Activated CD4-positive, alpha-beta T cell treated with anti-CD3 and anti-CD28 coated beads, Interleukin-10, Interleukin-2, amounts not matched to agents 100 ng/mL and 50 ng/mL, durations not matched to agents 16 hours and 8 hours (primary cell): ENCODE data around the gene GPC6.

Experiments
- DNase-seq: peaks from one replicate; pipeline ENCODE4 v3.0.0-alpha.2; 2020

The GPC6 gene

DNA sequence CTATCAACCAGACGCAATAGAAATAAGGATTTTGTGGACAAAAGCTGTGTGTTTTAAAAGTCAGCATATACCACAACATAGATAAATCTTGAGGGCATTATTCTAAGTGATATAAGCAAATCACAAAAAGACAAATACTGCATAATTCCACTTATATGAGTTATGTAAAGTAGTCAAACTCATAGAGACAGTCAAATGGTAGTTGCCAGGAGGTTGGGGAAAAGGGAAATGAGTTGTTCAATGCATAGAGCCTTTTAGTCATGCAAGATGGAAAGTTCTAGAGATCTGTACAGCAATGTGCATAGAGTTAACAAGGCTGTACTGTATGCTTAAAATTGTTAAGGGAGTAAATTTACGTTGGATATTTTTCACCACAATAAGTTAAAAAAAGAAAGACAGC, 1008.1 kb downstream of the GPC6 start:
- no peak for DNase-seq

DNA sequence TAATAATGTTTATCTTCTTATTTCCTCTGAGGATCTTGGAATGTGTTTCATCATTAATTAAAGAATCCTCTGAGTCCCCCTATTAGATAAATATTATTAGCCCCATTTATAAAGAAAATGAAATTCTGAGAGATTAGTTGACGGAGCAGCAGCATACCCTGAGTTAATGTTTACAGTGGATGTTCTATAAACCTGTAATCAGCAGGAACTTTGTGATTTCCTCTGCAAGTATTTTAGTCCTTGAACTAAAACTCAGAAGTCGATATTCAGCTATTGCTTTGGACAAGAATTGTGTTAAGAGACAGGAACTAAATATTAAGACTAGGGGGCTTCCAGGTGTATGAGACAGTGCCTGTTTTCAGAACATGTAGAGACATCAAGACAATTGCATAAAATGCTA, 1009.5 kb downstream of the GPC6 start:
- no peak for DNase-seq

DNA sequence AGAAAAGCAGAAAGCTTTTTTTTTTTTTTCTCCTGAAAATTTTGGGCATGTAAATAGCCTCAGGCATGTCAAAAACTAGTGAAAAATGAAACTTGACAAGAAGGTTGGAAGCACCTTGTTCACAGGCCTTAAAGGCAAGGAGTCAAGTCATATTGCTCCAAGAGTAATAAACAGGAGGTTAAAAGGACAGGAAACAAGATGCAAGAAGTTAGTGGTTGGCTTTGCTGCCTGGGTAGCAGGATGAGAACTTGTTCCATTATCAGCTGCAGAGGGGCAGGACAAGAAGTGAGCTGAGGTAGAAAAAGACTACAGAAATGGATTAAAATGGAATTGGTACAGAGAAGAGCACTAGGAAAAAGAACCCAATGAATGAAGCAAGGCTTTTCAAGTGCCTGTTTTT, 1010.3 kb downstream of the GPC6 start:
- peak; percentile 35 for DNase-seq

DNA sequence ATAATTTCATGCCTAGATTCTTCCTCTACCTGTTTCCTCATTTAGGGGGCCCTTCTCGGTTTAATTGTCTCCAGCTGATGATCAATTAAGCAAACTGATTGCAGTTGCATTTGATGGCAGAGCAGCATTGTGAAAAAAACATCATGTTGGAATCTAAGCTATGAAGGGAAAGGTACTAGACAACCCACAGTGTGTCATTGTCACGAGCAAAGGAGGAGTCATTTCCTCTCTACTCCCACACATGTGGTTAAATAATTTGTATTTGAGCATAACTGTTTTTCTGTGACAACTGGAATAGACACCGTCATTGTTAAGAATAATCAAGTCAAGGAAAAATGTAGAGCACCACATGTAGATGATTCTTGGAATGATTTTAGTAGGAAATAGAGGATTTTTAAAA, 1012.5 kb downstream of the GPC6 start:
- peak; percentile 47 for DNase-seq

DNA sequence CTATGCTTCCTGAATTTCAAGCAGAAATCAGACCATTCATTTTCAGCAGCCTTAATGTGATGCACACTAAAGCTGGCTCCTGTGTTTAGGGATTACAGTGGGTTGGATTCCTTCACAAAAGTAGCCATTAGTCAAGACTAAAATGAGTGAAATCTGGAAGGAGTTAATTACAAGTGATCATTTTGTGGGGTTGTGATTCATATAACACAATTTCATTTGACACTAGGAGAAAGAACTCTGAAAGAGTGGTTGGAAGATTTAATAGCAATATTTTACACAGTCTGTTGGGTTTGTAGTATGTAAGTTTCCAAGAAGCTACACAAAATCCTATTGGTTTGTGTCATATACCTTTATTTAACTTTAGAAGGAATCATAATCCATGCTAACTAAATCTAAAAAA, 1015.9 kb downstream of the GPC6 start:
- DNase-seq, result no peak

DNA sequence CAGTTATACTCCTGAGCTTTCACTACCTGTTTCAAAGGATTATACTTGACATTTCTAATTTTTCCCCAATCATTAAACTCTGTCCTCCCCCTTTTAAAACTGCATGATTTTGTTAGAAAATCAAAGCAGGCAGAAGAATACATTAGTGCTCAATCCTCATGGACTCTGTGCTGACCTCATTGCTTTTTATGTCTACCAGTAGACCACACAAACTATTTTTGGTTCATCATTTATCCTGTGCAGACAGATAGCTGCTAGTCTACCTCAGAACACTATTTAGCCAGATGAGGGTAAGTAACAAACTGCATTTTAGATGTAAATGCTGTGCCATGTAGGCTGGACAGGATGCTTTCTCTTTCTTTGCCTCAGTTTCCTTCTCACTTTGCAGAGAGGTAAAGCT, 1016.9 kb downstream of the GPC6 start:
- DNase-seq, result no peak

DNA sequence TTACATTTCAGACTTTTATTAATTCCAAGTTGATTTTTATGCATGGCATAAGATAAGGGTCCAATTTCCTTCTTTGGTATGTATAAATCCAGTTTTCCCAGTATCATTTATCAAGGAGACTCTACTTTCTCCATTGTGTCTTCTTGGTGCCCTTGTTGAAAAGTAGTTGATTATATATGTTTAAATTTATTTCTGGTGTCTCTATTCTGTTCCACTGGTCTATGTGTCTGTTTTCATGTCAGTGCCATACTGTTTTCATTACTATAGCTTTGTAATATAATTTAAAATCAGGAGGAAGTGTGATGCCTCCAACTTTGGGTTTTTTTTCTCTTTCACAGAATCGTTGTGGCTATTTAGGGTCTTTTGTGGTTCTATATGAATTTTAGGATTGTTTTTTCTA, 1019.9 kb downstream of the GPC6 start:
- no peak for DNase-seq

DNA sequence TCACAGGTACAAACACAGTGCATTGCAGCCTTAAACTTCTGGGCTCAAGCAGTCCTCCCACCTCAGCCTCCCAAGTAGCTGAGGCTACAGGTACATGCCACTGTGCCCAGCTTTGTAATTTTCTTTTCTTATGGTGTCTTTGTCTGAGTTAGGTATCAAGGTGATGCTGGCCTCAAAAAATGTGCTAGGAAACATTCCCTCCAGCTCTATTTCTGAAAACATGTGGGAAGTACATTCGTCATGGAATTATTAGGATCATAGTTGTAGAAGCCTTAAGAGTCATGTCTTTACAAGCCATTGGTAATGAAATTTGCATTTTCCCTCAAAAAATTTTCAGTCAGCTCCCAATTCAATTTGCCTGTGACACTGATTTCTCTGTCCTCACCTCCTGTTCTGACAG, 1021.3 kb downstream of the GPC6 start:
- no peak for DNase-seq

DNA sequence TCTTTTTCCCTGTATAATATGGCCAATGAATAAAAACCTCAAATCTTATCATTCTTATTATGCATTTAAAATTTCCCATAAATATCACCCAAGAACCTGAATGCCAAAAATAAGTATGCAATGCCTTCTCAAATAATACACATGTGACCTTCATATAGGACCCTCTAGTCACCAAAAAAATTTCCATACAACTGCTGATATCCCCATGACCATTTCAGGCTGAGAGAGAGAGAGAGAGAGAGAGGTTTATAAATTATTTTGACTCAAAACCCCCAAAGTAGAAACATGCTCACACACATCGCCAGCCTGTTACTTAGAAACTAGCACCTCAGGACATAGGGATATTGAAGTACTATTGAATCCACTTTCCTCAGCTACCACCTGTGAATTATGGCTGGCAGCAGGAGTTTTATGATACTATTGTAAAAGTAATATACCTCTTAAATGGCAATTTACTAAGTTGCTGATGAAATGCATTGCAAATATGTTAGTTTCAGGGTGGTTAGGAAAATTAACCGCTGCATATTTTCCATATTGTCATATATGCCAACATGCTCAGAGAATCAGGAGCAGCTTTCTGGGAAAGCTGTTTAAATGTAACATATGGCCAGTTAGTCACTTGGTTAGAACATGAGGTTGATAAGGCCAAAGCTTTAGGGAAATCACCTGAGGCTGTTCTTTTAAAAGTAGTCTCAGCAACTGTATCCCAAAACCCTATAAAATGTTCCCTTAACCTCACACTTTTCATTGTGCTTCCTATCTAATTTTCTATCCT, 1022.0 kb downstream of the GPC6 start:
- DNase-seq, result no peak

DNA sequence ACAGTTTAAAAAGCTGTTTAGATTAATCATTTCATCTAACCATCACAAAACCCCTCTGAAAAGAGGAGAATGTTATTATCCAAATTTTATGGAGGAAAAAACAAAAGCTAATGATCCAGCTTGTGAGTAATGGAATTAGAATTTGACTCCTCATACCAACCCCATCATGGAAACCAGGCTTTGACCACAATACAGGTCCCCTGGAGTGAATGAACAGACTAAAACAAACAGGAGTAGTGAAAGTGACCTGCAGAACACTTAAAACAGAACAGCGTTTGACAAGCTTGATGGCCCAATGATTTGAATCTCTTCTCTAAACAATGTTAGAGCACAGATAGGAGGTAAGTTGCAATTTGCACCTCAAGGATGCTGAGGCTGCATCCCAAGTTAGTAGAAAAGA, 1022.9 kb downstream of the GPC6 start:
- no peak for DNase-seq

DNA sequence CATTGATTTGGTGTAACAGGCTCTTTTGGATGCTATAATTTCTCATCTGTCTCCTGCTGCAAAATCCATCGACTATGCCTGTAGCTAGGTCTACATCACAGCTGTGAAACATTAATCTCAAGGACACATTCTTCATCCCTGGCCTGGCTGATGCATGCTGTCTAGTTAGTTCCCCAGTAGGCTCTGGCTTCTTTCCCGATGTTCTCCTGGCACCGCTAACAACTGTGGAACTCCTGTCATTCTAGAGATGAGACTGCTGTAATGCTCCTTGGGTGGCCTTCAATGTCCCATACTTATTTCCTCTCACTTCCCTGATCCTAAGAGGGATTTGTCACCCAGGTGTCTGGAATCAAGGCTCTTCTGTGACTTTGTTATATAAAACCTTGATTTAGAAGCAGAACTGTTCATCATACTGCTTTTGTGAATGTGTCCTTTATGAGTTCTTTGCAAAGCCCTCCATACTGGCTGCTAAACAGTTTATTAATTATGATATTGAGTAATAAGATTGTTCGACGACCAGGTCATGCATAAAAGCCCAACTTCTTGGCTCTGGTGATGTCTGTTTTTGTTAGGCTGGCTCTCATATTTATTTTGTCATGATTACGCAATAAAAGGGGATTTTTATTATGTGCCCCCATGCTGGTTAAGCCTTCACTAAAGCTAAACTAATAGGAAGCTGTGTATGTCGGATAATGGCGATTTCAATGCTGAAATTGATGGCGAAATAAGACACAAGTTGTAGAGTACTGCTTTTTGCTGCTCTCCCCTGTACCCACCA, 1025.4 kb downstream of the GPC6 start:
- DNase-seq, result no peak

DNA sequence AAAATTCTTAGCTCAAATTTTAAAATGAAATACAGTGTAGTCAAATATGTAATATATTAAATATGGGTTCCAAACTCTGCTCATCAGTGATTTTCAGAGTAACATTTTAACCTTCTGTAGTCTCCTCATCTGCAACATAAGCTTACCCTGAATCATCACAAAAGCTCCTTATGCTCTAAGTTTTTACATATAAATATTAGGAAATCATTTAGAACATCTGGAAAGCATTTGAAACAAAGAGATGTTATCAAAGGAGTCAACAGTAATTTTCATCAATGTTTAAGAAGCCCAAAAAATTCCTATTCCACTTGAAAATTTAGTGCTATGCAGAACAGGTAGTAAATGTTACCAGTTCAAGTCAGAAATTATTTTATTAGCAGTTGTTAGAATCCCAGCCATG, 1028.1 kb downstream of the GPC6 start:
- no peak for DNase-seq

DNA sequence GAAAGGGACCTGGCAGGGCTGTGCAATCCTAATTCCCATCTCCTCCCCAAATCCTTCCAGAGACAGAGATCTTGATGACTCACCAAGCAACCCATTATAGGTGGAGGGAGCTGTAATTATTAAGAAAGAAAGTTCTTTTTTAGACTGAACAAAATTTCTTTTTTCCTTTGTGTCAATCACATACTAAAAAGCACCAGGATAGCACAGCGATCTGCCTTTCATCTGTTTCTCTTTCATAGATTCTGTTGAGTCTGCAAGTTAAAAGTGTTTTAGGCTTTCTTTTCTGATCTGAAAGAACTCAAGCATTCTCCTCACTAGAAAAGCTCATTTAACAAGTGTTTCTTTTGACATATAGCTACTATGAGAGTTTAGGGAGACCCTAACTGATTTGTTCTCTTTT, 1030.1 kb downstream of the GPC6 start:
- no peak for DNase-seq

DNA sequence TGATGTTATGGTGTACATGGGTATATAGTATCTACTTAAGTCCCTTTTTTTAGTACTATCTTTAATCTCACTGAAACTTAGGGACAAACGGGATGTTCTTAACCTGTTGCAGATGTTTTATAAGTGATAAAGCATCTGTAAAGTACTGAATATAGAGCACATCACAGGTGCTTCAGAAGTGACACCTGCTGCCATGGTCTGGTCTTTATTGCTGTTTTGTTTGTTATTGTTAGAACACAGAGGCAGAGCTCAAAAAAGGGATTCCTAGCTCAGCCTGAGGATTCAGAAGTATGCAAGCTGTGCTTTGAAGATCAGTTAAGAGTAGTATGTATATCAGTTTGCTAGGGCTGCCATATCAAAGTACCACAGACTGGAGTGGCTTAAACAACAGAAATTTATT, 1033.4 kb downstream of the GPC6 start:
- no peak for DNase-seq

DNA sequence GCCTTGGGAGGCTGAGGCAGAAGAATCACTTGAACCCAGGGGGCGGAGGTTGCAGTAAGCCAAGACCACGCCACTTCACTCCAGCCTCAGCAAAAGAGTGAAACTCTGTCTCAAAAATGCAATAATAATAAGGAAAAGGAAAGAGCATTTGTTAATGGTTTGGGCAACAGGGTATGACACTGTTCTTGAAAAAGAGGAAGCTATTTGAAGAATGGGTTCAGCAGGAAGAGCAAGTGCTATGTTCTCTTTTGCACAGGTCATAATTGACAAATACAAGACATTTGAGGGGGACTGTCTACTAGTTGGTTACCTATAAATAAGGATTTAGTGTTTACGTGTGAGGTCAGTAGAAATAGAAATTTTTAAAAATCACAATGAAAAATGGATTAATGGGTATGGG, 1034.6 kb downstream of the GPC6 start:
- no peak for DNase-seq

DNA sequence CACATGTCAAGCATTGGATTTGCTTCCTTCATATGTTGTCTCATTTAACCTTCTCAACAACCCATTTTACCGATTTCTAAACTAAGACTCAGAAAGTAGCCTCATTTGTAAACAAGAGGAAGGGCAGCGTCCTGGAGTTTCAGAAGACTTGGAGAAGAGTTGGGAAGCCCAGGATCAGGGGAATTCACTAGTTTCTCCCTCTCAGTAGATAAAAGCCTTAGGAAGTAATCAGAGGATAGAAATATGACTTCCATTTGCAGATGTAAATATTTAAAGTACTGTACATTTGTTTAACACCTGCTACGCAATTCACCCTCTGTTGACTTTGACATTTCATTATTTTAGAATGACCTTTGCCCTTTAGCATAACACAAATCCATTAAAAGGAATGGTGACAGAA, 1036.4 kb downstream of the GPC6 start:
- no peak for DNase-seq

DNA sequence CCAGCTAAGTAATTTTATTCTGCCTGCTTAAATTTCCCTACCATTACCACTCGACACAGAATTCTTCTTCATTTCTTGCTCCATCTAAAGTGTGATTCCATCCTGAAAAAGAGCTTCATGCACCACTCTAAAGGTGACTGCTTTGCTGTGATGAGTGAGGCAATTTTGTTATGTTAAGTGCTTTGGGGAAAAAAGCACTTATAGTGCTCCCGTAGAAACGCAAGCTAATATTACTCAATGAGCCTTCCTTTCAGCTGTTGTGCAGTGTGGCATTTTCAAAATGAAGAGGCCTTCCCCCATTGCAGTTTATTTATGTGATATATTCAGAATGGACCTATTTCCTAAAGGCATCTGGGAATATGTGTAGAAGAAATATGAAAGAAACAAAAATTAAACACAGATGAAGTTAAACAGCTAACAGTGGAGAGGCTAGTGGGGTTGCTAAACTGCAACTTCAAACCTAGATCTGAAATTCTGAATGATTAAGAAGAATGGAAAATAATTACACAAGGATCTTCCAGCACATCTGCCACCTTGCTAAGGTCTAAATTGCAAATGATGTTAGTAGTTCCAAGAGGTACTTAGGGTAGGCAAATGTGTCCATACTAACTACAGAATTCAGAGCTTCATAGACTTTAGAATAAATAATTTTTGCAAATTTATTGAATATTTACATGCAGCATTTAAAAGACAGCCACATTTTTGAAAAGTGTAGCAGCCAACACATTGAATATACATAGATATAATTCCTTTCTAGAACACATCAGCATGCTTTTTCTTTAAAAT, 1041.2 kb downstream of the GPC6 start:
- no peak for DNase-seq

DNA sequence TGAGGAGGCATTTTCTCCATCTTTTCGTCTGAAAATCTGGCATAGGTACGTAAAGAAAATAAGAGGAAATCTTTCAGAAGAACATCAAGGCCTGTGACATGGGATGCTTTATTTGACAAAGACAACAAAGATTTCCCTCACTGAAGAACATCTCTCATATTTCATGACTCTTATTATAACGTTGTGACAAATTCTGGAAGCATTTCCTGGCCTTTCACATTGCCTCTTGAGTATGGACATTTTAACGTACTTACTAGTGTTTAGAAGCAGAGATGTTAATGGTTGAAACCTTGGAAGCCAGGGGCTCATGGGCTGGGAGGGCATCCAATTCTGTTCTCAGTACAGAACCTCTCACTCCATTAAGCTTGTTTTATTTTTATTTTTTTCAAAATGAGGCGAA, 1042.1 kb downstream of the GPC6 start:
- DNase-seq, result no peak

DNA sequence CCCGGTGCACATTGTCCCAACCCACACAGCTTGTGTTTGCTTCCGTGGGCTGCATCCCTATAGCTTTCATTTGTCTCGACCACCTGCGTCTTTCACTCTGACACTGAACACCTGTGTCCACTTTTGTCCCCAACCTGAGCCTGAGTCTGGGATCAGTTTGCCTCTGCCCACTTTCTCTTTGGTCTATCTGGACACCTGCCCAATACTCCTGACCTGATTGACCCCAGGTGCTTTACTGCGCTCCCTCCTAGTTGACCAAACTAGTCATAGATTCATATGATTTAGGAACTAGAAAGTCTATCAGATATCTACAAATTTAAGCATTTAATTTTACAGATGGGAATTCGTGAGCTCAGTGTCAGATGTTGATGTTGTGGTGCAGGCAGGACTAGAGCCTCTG, 1043.0 kb downstream of the GPC6 start:
- DNase-seq, result no peak

DNA sequence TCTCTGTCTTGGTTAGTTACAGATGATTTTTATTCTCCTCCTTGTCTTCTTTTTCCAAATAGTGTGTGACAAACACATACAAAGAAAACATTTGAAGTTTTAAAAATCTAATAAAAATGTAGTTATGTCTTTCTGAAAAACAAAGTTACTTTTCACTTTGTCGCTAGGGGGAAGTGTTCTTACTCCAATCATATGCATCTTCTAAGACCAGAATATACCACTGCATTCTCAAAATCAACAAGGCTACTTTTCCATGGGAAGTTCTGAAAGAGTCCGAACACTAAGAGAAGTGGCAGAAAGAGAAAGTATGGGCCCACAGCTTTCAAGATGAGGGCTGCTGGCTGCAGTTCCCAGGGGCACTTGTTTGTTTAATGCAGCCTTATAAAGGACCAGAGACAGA, 1043.9 kb downstream of the GPC6 start:
- no peak for DNase-seq

DNA sequence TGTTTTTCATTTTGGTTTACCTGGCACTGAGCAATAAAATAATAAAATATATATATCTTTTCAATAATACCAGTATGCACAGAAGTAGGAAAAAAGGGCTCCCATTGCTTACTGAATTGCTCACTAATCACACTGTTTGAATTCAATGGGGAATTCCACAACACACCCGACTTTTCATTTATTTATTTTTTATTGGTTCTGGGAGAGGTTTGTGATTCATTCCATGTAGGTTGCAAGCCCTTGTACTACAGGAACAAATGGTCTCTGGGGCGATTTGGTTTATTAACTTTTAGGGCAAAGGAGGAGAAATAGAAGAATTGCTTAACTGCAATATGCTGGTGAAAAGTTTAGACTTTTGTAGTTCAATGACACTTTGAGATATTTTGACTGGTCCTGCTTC, 1045.4 kb downstream of the GPC6 start:
- no peak for DNase-seq

DNA sequence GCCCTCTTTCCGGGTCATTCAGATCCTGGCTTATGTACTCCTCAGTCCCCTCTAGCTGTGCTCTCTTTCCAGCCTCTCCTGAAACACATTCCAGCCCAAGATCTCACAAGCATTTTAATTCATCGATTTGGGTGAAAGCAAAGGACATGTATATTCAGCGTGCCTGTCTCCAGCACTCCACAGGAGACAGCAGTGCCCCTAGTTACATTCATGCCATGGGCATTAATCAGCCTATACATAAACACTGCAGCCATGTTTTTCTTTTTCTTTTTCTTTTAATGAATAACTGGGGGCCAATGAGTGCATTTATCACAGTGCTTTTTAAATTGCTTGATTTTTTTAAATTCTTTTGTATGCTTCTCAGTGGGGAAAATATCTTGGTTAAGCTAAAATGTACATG, 1053.7 kb downstream of the GPC6 start:
- no peak for DNase-seq

DNA sequence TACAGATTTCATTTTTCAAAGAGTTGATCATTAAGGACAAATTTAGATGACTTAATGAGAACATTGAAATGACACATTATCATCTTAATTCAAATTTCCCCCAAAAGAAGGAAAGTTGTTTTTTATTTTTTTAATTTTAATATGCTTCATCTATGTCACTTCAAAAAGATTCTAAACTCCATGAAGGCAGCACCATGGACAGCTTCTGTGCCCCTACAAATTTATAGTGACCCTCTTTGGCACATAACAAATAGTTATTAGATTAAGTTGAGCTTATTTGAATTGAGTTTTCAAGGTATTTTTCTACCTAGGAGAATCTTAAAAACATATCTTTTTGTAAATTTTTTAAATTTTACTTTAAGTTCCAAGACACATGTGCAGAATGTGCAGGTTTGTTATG, 1054.2 kb downstream of the GPC6 start:
- DNase-seq, result no peak

DNA sequence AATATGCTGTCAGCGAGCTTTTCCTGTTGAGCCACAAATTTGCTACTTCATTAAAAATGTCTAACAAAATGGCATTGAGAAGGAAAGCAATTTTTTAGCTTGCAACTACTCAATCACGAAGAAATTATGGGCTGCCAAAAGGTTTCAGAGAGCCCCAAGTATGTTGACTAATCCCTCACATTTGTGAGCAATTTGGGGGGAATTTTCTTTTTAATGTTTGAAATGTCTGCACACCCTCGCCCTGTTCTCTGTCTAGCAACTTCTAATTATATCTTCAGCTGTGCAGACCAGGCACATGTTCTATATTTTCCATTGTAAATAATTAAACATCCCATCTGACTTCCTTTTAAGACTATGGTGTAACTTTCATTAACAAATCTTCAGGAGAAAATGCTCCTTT, 1060.0 kb downstream of the GPC6 start:
- DNase-seq, result no peak
